Measurements from ENCODE around the gene NFAT5.
A peak's percentile ranks its signal among the peaks of the same experiment; 100 is the strongest.

NFAT5 gene

GRCh38 chr16:69595127-69596036 is 29.6 kb downstream of the NFAT5 start:
- Histone ChIP-seq H3K27me3 (no peaks in the 10 kb centered on the region), H3K27ac (no peak overlapping the region), H3K36me3 (no peaks in the 10 kb centered on the region), H3K4me3 (ENCODE audit: low read depth in 1 of 2, low read length in 1 of 2) (no peak overlapping the region), H3K9me3 (no peaks in the 10 kb centered on the region), H3K4me1 (ENCODE audit: control insufficient read depth in 1 of 2, insufficient read depth in 1 of 2, low read depth in 1 of 2, low read length in 1 of 2) (peaks cover 2 to 13% of the 10 kb centered on the region in 2 experiments)
- no peak for TF ChIP-seq CTCF (IDR thresholded peaks at IDR 0.05)

GRCh38 chr16:69596801-69597200 is 31.0 kb downstream of the NFAT5 start:
- TF ChIP-seq CTCF (IDR thresholded peaks at IDR 0.05), result no peak
- Histone ChIP-seq H3K27me3 (no peaks in the 10 kb centered on the region), H3K27ac (no peak overlapping the region)

GRCh38 chr16:69598045-69598444 is 32.3 kb downstream of the NFAT5 start:
- H3K27ac ChIP-seq, result no peak overlapping the region
- H3K36me3 ChIP-seq, result no peaks in the 10 kb centered on the region
- TF ChIP-seq CTCF (IDR thresholded peaks at IDR 0.05), result no peak
- H3K4me1 ChIP-seq (ENCODE audit: control insufficient read depth in 1 of 2, insufficient read depth in 1 of 2, low read depth in 1 of 2, low read length in 1 of 2), result peaks cover 3 to 4% of the 10 kb centered on the region in 2 experiments
- H3K4me3 ChIP-seq (ENCODE audit: low read depth in 1 of 2, low read length in 1 of 2), result no peak overlapping the region
- H3K27me3 ChIP-seq, result no peaks in the 10 kb centered on the region
- no peaks in the 10 kb centered on the region for H3K9me3 ChIP-seq

More at GRCh38 chr16:69596801-69597200, 31.0 kb downstream of the NFAT5 start:
- Histone ChIP-seq H3K4me3 (ENCODE audit: low read depth in 1 of 2, low read length in 1 of 2) (no peak overlapping the region), H3K9me3 (no peaks in the 10 kb centered on the region), H3K4me1 (ENCODE audit: control insufficient read depth in 1 of 2, insufficient read depth in 1 of 2, low read depth in 1 of 2, low read length in 1 of 2) (peaks cover 3 to 4% of the 10 kb centered on the region in 2 experiments), H3K36me3 (no peaks in the 10 kb centered on the region)

- no peak for TF ChIP-seq CTCF (IDR thresholded peaks at IDR 0.05)
- Histone ChIP-seq H3K4me1 (ENCODE audit: control insufficient read depth in 1 of 2, insufficient read depth in 1 of 2, low read depth in 1 of 2, low read length in 1 of 2) (peaks cover 3 to 4% of the 10 kb centered on the region in 2 experiments), H3K9me3 (no peaks in the 10 kb centered on the region), H3K27me3 (no peaks in the 10 kb centered on the region), H3K27ac (peak overlapping the region; percentile 22), H3K36me3 (no peaks in the 10 kb centered on the region), H3K4me3 (ENCODE audit: low read depth in 1 of 2, low read length in 1 of 2) (no peak overlapping the region)
These were observed 34.0 kb downstream of the NFAT5 start for GRCh38 chr16:69599731-69600130.

GRCh38 chr16:69600202-69600601 is 34.4 kb downstream of the NFAT5 start:
- no peaks in the 10 kb centered on the region for H3K36me3 ChIP-seq
- no peaks in the 10 kb centered on the region for H3K27me3 ChIP-seq
- H3K4me1 ChIP-seq (ENCODE audit: control insufficient read depth in 1 of 2, insufficient read depth in 1 of 2, low read depth in 1 of 2, low read length in 1 of 2), result peaks cover 3 to 4% of the 10 kb centered on the region in 2 experiments
- no peaks in the 10 kb centered on the region for H3K9me3 ChIP-seq
- no peak overlapping the region for H3K4me3 ChIP-seq (ENCODE audit: low read depth in 1 of 2, low read length in 1 of 2)
- TF ChIP-seq CTCF (IDR thresholded peaks at IDR 0.05), result no peak
- H3K27ac ChIP-seq, result peak overlapping the region; percentile 28

Measured in neutrophil (primary cell).